Activated B cell treated with CpG ODN at 0.5 μM for 24 hours (primary cell): Measurements from ENCODE around the gene UBE2O. TPM values are rescaled to one million over a fixed set of nuclear protein-coding genes. Genes with fewer than 3 reads are reported as not detected.

Experiments
- ATAC-seq: fragments of 200-7000 bp; cut with Tn5 transposase; one replicate; pipeline ENCODE4 v1.10.0; 2021; ENCODE audit warnings: low read depth, mild to moderate bottlenecking, moderate library complexity
- CTCF ChIA-PET: fragments of 350-600 bp; sonication (Branson Sonifier 250); formaldehyde crosslinking; loops from one replicate; lab custom pipeline; 2021; ENCODE audit warnings: antibody characterized with exemption; lab: Charles Lee
- POLR2A ChIA-PET: fragments of 350-600 bp; sonication (Branson Sonifier 250); formaldehyde crosslinking; loops from one replicate; lab custom pipeline; 2021; ENCODE audit warnings: antibody characterized with exemption; lab: Charles Lee
- DNase-seq: peaks from one replicate; pipeline ENCODE4 v3.0.0; 2022
- H3K27ac Mint-ChIP-seq: one replicate; pipeline ENCODE4 v1.8.0; 2020; ENCODE audit warnings: mixed read lengths
- H3K27me3 Mint-ChIP-seq: one replicate; pipeline ENCODE4 v1.8.0; 2021; ENCODE audit warnings: mixed read lengths
- H3K36me3 Mint-ChIP-seq: one replicate; pipeline ENCODE4 v1.8.0; 2021; ENCODE audit warnings: low read depth, mixed read lengths
- H3K4me1 Mint-ChIP-seq: one replicate; pipeline ENCODE4 v1.8.0; 2021; ENCODE audit warnings: mixed read lengths
- H3K4me3 Mint-ChIP-seq: one replicate; pipeline ENCODE4 v1.8.0; 2020; ENCODE audit warnings: mild to moderate bottlenecking, mixed read lengths
- H3K9me3 Mint-ChIP-seq: one replicate; pipeline ENCODE4 v1.8.0; 2020; ENCODE audit warnings: mixed read lengths
- intact Hi-C: fragments of 100-400 bp; cut with micrococcal nuclease; formaldehyde crosslinking; loops from one replicate; pipeline ENCODE4 v1.15.1; 2024
- total RNA-seq: library from RNA; stranded (reverse); gene quantifications from 2 replicates; pipeline ENCODE4 v1.2.3, GENCODE V29; 2022
- TF ChIP-seq, protein P1 (sequence below): fragments of 200-600 bp; IDR thresholded peaks from one replicate; pipeline ENCODE4 v1.8.0; 2022; ENCODE audit warnings: antibody characterized with exemption, mild to moderate bottlenecking

UBE2O gene
- total RNA-seq, 1 donor from 2014 or later = 39.0 TPM

- Mint-ChIP-seq H3K27me3 (no peaks in the 10 kb centered on the region), H3K27ac (peak overlapping the region; percentile 84), H3K9me3 (no peaks in the 10 kb centered on the region), H3K36me3 (peaks cover 6% of the 10 kb centered on the region), H3K4me1 (peaks cover 77% of the 10 kb centered on the region), H3K4me3 (peak overlapping the region; percentile 48)
- POLR2A ChIA-PET = interaction anchor here (1.3 kb wide), 1 partner anchor 8 kb away, joined by 3 read pairs; no protein-coding TSS in a partner anchor
- no peak for DNase-seq
- intact Hi-C loops = no loop called here
- TF ChIP-seq, protein P1, sequence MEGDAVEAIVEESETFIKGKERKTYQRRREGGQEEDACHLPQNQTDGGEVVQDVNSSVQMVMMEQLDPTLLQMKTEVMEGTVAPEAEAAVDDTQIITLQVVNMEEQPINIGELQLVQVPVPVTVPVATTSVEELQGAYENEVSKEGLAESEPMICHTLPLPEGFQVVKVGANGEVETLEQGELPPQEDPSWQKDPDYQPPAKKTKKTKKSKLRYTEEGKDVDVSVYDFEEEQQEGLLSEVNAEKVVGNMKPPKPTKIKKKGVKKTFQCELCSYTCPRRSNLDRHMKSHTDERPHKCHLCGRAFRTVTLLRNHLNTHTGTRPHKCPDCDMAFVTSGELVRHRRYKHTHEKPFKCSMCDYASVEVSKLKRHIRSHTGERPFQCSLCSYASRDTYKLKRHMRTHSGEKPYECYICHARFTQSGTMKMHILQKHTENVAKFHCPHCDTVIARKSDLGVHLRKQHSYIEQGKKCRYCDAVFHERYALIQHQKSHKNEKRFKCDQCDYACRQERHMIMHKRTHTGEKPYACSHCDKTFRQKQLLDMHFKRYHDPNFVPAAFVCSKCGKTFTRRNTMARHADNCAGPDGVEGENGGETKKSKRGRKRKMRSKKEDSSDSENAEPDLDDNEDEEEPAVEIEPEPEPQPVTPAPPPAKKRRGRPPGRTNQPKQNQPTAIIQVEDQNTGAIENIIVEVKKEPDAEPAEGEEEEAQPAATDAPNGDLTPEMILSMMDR = no peak
- CTCF ChIA-PET = interaction anchor here (1.7 kb wide), 1 partner anchor 11 kb away, joined by 4 read pairs; no protein-coding TSS in a partner anchor
- no peak for ATAC-seq
Measured at GRCh38 chr17:76422406-76422805, 30.5 kb downstream of the UBE2O start.

DNA sequence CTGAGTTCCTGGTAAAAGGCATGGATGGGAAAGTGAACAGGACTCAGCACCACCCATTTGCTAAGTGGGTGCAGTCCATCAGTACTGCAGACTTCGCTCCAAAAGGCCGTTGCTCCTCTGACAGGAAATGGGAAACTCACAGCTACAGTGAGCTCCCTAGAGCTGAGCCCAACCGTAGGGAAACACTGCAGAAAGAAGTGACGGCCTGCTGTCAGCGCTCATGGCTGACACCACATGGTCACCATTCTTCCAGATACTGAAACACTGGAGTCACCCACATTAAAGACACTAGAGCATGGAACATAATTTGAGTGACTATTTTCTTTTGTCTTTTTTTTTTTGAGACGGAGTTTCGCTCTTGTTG lies 31.9 kb downstream of the UBE2O start:
- Mint-ChIP-seq H3K4me3 (no peak overlapping the region), H3K4me1 (peaks cover 73% of the 10 kb centered on the region), H3K27ac (peak overlapping the region; percentile 30), H3K9me3 (no peaks in the 10 kb centered on the region), H3K27me3 (no peaks in the 10 kb centered on the region), H3K36me3 (peaks cover 14% of the 10 kb centered on the region)
- TF ChIP-seq, protein P1 = no peak
- DNase-seq (no peak), ATAC-seq (no peak)
- ChIA-PET POLR2A (no interaction called here), CTCF (no interaction called here)
- intact Hi-C loops = no loop called here

GRCh38 chr17:76420356-76421043 lies 32.5 kb downstream of the UBE2O start:
- no peaks in the 10 kb centered on the region for H3K27me3 Mint-ChIP-seq
- intact Hi-C loops = no loop called here
- ChIA-PET CTCF (no interaction called here), POLR2A (no interaction called here)
- peaks cover 68% of the 10 kb centered on the region for H3K4me1 Mint-ChIP-seq
- no peaks in the 10 kb centered on the region for H3K9me3 Mint-ChIP-seq
- ATAC-seq = no peak
- TF ChIP-seq, protein P1 = no peak
- peak overlapping the region; percentile 30 for H3K27ac Mint-ChIP-seq
- H3K36me3 Mint-ChIP-seq = peaks cover 14% of the 10 kb centered on the region
- no peak for DNase-seq
- no peak overlapping the region for H3K4me3 Mint-ChIP-seq

GRCh38 chr17:76419576-76420260 lies 33.2 kb downstream of the UBE2O start:
- TF ChIP-seq, protein P1 = no peak
- Mint-ChIP-seq H3K27me3 (no peaks in the 10 kb centered on the region), H3K36me3 (peaks cover 14% of the 10 kb centered on the region), H3K4me3 (peak overlapping the region; percentile 29), H3K27ac (peak overlapping the region; percentile 25), H3K4me1 (peaks cover 69% of the 10 kb centered on the region), H3K9me3 (no peaks in the 10 kb centered on the region)
- ChIA-PET POLR2A (interaction anchor here (0.6 kb wide), 1 partner anchor 39 kb away, joined by 5 read pairs; no protein-coding TSS in a partner anchor), CTCF (no interaction called here)
- intact Hi-C loops = no loop called here
- DNase-seq = no peak
- no peak for ATAC-seq

DNA sequence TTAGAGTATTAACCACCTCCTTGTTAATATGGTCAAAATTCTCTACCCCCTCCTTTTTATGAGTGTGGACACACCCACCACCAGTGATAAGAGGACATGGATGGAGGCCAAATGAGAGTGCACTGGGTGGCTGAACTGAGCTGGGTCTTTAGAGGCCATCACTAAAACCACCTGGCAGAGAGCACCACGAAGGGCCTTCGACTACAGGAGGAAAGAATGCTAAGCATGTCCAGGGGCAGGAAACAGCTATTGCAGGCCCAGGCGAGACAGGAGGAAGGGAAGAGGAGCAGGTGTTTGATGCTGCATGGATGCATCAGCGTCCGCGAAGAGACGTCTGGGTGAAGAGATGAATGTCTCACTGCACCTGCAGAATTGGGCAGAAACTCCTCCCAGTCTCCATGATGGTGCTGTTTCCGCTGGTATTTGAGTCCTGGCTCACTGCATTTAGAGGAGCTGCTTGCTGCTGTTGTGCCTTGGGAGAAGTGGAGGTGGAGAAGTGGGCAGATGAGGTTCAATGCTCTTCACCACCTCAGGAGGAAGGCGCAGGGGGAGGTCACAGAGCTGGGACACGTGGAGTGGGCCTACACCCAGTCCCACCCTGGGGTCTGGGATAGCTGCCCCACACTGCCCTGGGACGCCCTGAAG lies 35.3 kb downstream of the UBE2O start:
- CTCF ChIA-PET = interaction anchor here (1.1 to 1.3 kb wide), 2 partner anchors 20 to 33 kb away, joined by 3 read pairs; no protein-coding TSS in a partner anchor
- peak; percentile 31 for ATAC-seq
- Mint-ChIP-seq H3K27me3 (no peaks in the 10 kb centered on the region), H3K27ac (no peak overlapping the region), H3K36me3 (peaks cover 23% of the 10 kb centered on the region), H3K9me3 (no peaks in the 10 kb centered on the region), H3K4me3 (no peak overlapping the region), H3K4me1 (peaks cover 71% of the 10 kb centered on the region)
- DNase-seq = no peak
- TF ChIP-seq, protein P1 = no peak
- POLR2A ChIA-PET = interaction anchor here (1.0 kb wide), 1 partner anchor 35 kb away, joined by 3 read pairs; no protein-coding TSS in a partner anchor
- intact Hi-C loops = no loop called here
